ENCODE results near the gene FBXO47.

DNA sequence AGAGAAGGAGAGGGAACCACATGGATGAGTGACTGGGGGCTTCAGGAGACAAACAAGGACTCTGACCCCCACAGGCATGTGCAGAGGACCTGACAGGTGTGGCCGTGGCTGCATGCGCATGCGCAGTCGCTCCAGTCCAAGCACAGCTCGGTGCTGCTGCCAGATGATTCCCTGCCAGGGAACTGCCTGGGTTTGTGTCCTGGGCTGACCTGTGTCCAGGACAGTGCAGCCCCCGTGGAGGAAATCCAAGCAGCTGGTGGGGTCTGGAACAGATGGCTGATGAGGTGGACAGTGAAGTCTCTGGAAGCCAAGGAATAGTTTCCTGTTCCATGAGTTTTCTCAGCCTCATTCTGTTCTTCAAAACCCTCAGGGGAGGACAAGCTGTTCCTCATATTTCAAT, 70.0 kb downstream of the FBXO47 start:
- TF ChIP-seq, protein P1, sequence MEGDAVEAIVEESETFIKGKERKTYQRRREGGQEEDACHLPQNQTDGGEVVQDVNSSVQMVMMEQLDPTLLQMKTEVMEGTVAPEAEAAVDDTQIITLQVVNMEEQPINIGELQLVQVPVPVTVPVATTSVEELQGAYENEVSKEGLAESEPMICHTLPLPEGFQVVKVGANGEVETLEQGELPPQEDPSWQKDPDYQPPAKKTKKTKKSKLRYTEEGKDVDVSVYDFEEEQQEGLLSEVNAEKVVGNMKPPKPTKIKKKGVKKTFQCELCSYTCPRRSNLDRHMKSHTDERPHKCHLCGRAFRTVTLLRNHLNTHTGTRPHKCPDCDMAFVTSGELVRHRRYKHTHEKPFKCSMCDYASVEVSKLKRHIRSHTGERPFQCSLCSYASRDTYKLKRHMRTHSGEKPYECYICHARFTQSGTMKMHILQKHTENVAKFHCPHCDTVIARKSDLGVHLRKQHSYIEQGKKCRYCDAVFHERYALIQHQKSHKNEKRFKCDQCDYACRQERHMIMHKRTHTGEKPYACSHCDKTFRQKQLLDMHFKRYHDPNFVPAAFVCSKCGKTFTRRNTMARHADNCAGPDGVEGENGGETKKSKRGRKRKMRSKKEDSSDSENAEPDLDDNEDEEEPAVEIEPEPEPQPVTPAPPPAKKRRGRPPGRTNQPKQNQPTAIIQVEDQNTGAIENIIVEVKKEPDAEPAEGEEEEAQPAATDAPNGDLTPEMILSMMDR (IDR thresholded peaks at IDR 0.05 in 4 of 5, conservative IDR thresholded peaks at IDR 0.05 in 1 of 5), result no peak
- no peak for TF ChIP-seq POLR2A (IDR thresholded peaks at IDR 0.05)
